Endodermal cell (in vitro differentiated cells): ENCODE measurements around the gene DHX30. TPM values are rescaled to one million over a fixed set of nuclear protein-coding genes. Genes with fewer than 3 reads are reported as not detected.

Experiments used
- DNase-seq: peaks from one replicate; pipeline ENCODE4 v3.0.0-alpha.2; 2017
- H3K27ac ChIP-seq: 2 replicates; pipeline ENCODE4 v1.5.1; 2013; ENCODE audit warnings: mild to moderate bottlenecking, low read depth, low read length, moderate library complexity
- H3K27me3 ChIP-seq: 2 replicates; pipeline ENCODE4 v1.6.1; 2013; ENCODE audit warnings: mild to moderate bottlenecking, low read length, moderate library complexity; ENCODE audit not compliant: insufficient read depth, control insufficient read depth, poor library complexity, severe bottlenecking
- H3K36me3 ChIP-seq: 2 replicates; pipeline ENCODE4 v1.7.0; 2013; ENCODE audit warnings: mild to moderate bottlenecking, low read length, moderate library complexity; ENCODE audit not compliant: control insufficient read depth, insufficient read depth
- H3K4me1 ChIP-seq: one replicate; pipeline ENCODE4 v1.7.0; 2013; ENCODE audit warnings: low read length; ENCODE audit not compliant: control insufficient read depth, insufficient read depth
- H3K4me3 ChIP-seq: 2 replicates; pipeline ENCODE4 v1.5.1; 2013; ENCODE audit warnings: mild to moderate bottlenecking, low read length, moderate library complexity
- H3K9ac ChIP-seq: 2 replicates; pipeline ENCODE4 v1.6.1; 2013; ENCODE audit warnings: mild to moderate bottlenecking, low read length, moderate library complexity; ENCODE audit not compliant: poor library complexity, severe bottlenecking; ENCODE audit errors: extremely low read depth
- H3K9me3 ChIP-seq: 2 replicates; pipeline ENCODE4 v1.6.1; 2013; ENCODE audit warnings: mild to moderate bottlenecking, low read length, moderate library complexity; ENCODE audit not compliant: control insufficient read depth
- H3K27ac Mint-ChIP-seq: 2 replicates; pipeline ENCODE4 v1.8.0; 2020; ENCODE audit warnings: mixed read lengths
- H3K27me3 Mint-ChIP-seq: 2 replicates; pipeline ENCODE4 v1.8.0; 2021; ENCODE audit warnings: mild to moderate bottlenecking, mixed read lengths; ENCODE audit not compliant: insufficient read depth
- H3K36me3 Mint-ChIP-seq: 2 replicates; pipeline ENCODE4 v1.8.0; 2020; ENCODE audit warnings: low read depth, mixed read lengths
- H3K4me1 Mint-ChIP-seq: 2 replicates; pipeline ENCODE4 v1.8.0; 2020; ENCODE audit warnings: mixed read lengths
- H3K4me3 Mint-ChIP-seq: 2 replicates; pipeline ENCODE4 v1.8.0; 2020; ENCODE audit warnings: mild to moderate bottlenecking, moderate library complexity, mixed read lengths
- H3K9me3 Mint-ChIP-seq: 2 replicates; pipeline ENCODE4 v1.8.0; 2020; ENCODE audit warnings: mild to moderate bottlenecking, mixed read lengths
- WGBS, 2 experiments: methylation state at CpG; one replicate each; pipeline versions ENCODE4 v1.1.5 to v1.1.7; 2013; ENCODE audit warnings: missing lambda C conversion rate in 2 of 2, mixed read lengths in 1 of 2; ENCODE audit not compliant: insufficient coverage in 1 of 2, insufficient read length in 1 of 2; 5-methylcytosine and 5-hydroxymethylcytosine counted together
- total RNA-seq, 2 donors: library from RNA; stranded (reverse); fragmentation: NEBNext Ultra II Directional in 1 of 2; extraction: Animal tissue kit (Norgen Biotek cat#: 25700) in 1 of 2; gene quantifications; 2 replicates in 1 of 2; 3 replicates in 1 of 2; pipeline ENCODE4 v1.2.1, GENCODE V29; 2021
- TF ChIP-seq, protein P1 (sequence below): fragments of 200-600 bp; sonication (generic); conservative IDR thresholded peaks from 2 replicates; pipeline ENCODE4 v1.5.0; 2021; ENCODE audit warnings: antibody characterized with exemption, mild to moderate bottlenecking

Gene DHX30
- total RNA-seq, 2 donors from 2014 or later: 104 to 113 TPM

DNA sequence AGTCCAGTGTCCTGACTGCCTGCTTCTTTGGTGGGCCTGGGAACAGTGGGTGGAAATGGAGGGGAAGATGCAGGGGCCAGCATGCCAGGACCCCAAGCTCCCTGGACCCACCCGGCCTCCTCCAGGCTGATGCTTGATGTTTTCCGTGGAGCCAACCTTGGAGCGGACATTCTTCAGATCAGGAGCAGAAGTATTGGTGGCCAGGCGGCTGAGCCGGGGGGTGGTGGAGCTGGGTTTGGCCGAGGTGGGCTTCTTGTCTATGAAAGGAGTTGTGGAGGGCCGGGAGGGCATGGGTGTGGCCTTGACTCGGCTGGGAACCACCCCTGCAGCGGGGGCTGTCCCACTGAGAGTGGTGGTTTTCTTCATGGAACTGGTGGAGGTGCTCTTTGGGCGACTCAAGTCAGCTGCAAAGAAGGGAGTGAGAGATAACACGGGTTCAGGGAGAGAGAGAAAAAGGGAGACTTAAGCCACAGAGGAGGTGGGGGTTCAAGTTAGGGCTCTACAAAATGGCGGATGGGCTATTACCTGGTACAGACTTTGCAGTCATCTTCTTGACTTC is 67.8 kb downstream of the DHX30 start:
- Mint-ChIP-seq H3K27ac (no peak overlapping the region), H3K4me1 (peaks cover 12% of the 10 kb centered on the region), H3K9me3 (no peaks in the 10 kb centered on the region), H3K27me3 (no peaks in the 10 kb centered on the region), H3K4me3 (no peak overlapping the region), H3K36me3 (peaks cover 63% of the 10 kb centered on the region)
- WGBS, 2 experiments: 93 to 94% methylated on average over 7 to 12 of the region's 12 CpGs
- peaks cover 13% of the 10 kb centered on the region for H3K4me1 ChIP-seq
- no peaks in the 10 kb centered on the region for H3K9me3 ChIP-seq
- H3K36me3 ChIP-seq: peaks cover 81% of the 10 kb centered on the region
- no peak overlapping the region for H3K9ac ChIP-seq
- TF ChIP-seq, protein P1, sequence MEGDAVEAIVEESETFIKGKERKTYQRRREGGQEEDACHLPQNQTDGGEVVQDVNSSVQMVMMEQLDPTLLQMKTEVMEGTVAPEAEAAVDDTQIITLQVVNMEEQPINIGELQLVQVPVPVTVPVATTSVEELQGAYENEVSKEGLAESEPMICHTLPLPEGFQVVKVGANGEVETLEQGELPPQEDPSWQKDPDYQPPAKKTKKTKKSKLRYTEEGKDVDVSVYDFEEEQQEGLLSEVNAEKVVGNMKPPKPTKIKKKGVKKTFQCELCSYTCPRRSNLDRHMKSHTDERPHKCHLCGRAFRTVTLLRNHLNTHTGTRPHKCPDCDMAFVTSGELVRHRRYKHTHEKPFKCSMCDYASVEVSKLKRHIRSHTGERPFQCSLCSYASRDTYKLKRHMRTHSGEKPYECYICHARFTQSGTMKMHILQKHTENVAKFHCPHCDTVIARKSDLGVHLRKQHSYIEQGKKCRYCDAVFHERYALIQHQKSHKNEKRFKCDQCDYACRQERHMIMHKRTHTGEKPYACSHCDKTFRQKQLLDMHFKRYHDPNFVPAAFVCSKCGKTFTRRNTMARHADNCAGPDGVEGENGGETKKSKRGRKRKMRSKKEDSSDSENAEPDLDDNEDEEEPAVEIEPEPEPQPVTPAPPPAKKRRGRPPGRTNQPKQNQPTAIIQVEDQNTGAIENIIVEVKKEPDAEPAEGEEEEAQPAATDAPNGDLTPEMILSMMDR: no peak
- DNase-seq: peak; percentile 36
- H3K27ac ChIP-seq: no peak overlapping the region
- no peak overlapping the region for H3K4me3 ChIP-seq
- no peaks in the 10 kb centered on the region for H3K27me3 ChIP-seq

DNA sequence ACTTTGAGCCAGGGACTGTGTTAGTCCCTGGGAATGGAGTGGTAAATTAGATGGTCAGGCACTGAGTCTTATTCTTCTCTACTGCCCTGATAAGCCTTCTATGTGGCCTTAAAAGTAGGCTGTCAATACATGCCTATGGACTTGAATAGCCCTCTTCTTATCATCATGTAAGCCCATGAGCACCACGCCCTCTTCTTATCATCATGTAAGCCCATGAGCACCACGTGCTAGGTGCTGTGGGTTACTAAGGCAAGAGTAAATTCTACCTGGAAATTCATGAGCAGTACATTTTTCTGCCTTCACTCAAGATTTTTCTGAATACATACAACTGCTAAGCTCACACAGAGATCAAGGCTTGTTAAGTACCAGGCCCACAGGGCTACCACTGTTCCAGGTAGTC is 68.5 kb downstream of the DHX30 start:
- no peak overlapping the region for H3K27ac Mint-ChIP-seq
- TF ChIP-seq, protein P1: no peak
- H3K4me3 ChIP-seq: no peak overlapping the region
- H3K27me3 Mint-ChIP-seq: no peaks in the 10 kb centered on the region
- DNase-seq: no peak
- peaks cover 15% of the 10 kb centered on the region for H3K4me1 ChIP-seq
- H3K4me3 Mint-ChIP-seq: no peak overlapping the region
- no peaks in the 10 kb centered on the region for H3K27me3 ChIP-seq
- peaks cover 57% of the 10 kb centered on the region for H3K36me3 Mint-ChIP-seq
- H3K36me3 ChIP-seq: peaks cover 80% of the 10 kb centered on the region
- WGBS, 2 experiments: 88% methylated on average over 2 of the region's 2 CpGs; no CpG with 5 or more reads in 1 of the 2 experiments
- H3K9me3 ChIP-seq: no peaks in the 10 kb centered on the region
- no peak overlapping the region for H3K27ac ChIP-seq
- peaks cover 12% of the 10 kb centered on the region for H3K4me1 Mint-ChIP-seq
- H3K9me3 Mint-ChIP-seq: no peaks in the 10 kb centered on the region
- no peak overlapping the region for H3K9ac ChIP-seq

DNA sequence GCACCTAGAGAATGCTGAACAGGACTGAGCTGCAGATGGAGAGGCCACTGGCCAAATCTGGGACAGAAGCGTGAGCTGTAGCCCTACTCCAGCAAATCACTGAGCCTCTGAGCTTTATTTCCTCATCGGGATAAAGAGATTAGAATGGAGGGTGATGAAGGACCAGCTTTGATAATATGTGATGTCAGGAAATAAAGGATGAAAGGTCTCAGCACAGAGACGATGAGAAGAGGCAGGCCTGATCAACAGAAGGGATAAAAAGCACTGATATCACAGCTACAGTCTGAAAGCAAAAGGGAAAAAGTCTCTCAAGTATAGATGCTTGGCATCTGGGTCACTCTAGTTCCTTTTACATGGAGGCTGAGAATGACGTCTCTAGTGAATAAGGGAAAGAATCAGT is 70.0 kb downstream of the DHX30 start:
- peak; percentile 19 for DNase-seq
- H3K9me3 ChIP-seq: no peaks in the 10 kb centered on the region
- H3K9ac ChIP-seq: no peak overlapping the region
- no peak overlapping the region for H3K4me3 ChIP-seq
- Mint-ChIP-seq H3K36me3 (peaks cover 55% of the 10 kb centered on the region), H3K27me3 (no peaks in the 10 kb centered on the region), H3K4me1 (peaks cover 12% of the 10 kb centered on the region), H3K27ac (no peak overlapping the region), H3K4me3 (no peak overlapping the region), H3K9me3 (no peaks in the 10 kb centered on the region)
- 97% methylated on average over 3 to 4 of the region's 4 CpGs for WGBS, 2 experiments
- no peak overlapping the region for H3K27ac ChIP-seq
- H3K27me3 ChIP-seq: no peaks in the 10 kb centered on the region
- H3K4me1 ChIP-seq: peaks cover 19% of the 10 kb centered on the region
- peaks cover 79% of the 10 kb centered on the region for H3K36me3 ChIP-seq
- TF ChIP-seq, protein P1: no peak
